ENCODE data around the gene F7. TPM values are rescaled to one million over a fixed set of nuclear protein-coding genes. Genes with fewer than 3 reads are reported as not detected.

Gene F7
- total RNA-seq, 3 donors from 2014 or later = 0.15 to 0.48 (median 0.33) TPM

DNA sequence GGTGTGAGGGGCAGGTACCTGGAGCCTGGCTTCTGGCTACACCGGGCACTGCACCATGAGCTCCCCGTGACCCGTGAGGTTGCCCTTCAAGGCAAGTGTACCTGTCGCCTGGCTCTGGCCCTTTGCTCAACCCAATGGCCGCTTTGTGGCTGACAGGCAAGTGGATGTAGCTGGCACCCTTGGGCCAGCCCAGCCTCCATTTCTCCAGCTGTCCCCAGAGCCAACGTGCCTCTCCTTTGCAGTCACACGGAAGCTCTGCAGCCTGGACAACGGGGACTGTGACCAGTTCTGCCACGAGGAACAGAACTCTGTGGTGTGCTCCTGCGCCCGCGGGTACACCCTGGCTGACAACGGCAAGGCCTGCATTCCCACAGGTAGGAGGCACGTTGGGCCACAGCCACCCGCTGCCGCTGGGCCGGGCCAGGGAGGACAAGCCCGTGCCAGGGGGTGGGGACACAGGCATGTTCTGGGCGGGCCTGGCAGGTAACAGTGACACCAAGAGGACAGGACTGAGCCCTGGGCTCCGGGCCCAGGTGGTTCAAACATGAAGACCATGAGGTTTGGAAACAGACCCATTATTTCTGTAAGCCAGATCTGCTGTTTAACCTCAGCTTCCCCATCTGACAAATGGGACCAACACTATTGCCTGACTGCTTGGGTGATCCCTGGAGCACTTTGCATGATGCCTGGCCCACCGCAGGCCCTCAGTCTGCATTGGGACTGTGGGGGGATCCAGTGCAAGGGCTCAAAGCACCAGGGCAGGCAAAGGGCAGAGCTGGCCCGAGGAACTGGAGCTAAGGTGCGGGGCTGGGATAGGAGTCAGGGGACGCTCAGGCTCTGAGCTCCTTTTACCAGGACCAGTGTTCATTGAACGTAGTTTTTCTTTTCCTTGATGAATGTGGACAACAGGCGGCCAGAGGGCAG is 35.3 kb downstream of the F7 start:
- Histone ChIP-seq H3K27ac (no peak overlapping the region), H3K27me3 (no peaks in the 10 kb centered on the region), H3K4me1 (no peaks in the 10 kb centered on the region), H3K4me3 (no peak overlapping the region), H3K9me3 (no peaks in the 10 kb centered on the region), H3K36me3 (no peaks in the 10 kb centered on the region)
- TF ChIP-seq POLR2AphosphoS5 (IDR thresholded peaks at IDR 0.05) (no peak), POLR2A (IDR thresholded peaks at IDR 0.05) (no peak)
- TF ChIP-seq, protein P1, sequence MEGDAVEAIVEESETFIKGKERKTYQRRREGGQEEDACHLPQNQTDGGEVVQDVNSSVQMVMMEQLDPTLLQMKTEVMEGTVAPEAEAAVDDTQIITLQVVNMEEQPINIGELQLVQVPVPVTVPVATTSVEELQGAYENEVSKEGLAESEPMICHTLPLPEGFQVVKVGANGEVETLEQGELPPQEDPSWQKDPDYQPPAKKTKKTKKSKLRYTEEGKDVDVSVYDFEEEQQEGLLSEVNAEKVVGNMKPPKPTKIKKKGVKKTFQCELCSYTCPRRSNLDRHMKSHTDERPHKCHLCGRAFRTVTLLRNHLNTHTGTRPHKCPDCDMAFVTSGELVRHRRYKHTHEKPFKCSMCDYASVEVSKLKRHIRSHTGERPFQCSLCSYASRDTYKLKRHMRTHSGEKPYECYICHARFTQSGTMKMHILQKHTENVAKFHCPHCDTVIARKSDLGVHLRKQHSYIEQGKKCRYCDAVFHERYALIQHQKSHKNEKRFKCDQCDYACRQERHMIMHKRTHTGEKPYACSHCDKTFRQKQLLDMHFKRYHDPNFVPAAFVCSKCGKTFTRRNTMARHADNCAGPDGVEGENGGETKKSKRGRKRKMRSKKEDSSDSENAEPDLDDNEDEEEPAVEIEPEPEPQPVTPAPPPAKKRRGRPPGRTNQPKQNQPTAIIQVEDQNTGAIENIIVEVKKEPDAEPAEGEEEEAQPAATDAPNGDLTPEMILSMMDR (IDR thresholded peaks at IDR 0.05) = no peak
- DNase-seq (ENCODE audit: low spot score in 2 of 2) = peak; percentile 31 to 45
- intact Hi-C loops (cut with DNase I; ENCODE audit: low total_unique reads) = no loop called here

DNA sequence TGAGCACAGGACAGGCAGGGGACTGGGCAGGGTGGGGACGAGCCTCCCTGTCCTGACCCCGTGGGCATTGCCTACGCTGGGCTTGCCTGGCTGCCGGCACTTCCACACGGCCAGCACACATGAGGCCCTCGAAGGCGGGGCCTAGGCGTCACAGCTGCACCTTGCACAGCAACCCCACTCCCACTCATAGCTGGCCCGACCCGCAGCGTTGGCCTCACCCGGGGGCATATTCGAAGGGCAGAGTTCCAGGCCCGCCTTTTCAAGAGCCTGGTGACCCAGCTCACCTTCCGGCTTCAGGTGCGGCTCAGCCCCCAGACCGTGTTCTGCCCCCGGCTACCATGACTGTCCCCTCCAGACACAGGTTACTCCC is 36.0 kb downstream of the F7 start:
- DNase-seq (ENCODE audit: low spot score in 2 of 2) = peak in 1 of 2 donors; percentile 35
- no peaks in the 10 kb centered on the region for H3K36me3 ChIP-seq
- H3K27me3 ChIP-seq = no peaks in the 10 kb centered on the region
- intact Hi-C loops (cut with DNase I; ENCODE audit: low total_unique reads) = no loop called here
- H3K27ac ChIP-seq = no peak overlapping the region
- no peaks in the 10 kb centered on the region for H3K9me3 ChIP-seq
- TF ChIP-seq POLR2AphosphoS5 (IDR thresholded peaks at IDR 0.05) = no peak
- no peaks in the 10 kb centered on the region for H3K4me1 ChIP-seq
- H3K4me3 ChIP-seq = no peak overlapping the region

DNA sequence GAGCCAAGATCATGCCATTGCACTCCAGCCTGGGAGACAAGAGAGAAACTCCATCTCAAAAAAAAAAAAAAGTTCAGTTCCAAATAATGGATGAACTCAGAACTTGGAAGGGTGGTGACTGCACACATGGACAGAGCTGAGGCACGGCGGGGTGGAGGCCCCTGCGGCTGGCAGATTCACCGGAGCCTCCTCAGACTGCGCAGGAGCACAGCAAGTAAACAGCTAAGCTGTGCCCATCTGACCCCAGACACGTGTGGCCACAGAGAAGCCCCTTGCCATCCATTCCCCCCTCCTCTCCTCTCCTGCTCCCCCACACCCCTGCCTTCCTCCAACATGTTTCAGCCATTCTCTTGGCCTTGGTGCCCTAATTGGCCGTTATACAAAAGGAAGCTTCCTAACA is 37.3 kb downstream of the F7 start:
- Histone ChIP-seq H3K4me1 (no peaks in the 10 kb centered on the region), H3K36me3 (no peaks in the 10 kb centered on the region), H3K4me3 (no peak overlapping the region), H3K27me3 (no peaks in the 10 kb centered on the region), H3K9me3 (no peaks in the 10 kb centered on the region), H3K27ac (no peak overlapping the region)
- intact Hi-C loops (cut with DNase I; ENCODE audit: low total_unique reads) = no loop called here
- TF ChIP-seq, protein P1 (IDR thresholded peaks at IDR 0.05) = no peak
- no peak for TF ChIP-seq POLR2AphosphoS5 (IDR thresholded peaks at IDR 0.05)
- TF ChIP-seq POLR2A (IDR thresholded peaks at IDR 0.05) = no peak
- peak in 1 of 2 donors; percentile 36 for DNase-seq (ENCODE audit: low spot score in 2 of 2)

DNA sequence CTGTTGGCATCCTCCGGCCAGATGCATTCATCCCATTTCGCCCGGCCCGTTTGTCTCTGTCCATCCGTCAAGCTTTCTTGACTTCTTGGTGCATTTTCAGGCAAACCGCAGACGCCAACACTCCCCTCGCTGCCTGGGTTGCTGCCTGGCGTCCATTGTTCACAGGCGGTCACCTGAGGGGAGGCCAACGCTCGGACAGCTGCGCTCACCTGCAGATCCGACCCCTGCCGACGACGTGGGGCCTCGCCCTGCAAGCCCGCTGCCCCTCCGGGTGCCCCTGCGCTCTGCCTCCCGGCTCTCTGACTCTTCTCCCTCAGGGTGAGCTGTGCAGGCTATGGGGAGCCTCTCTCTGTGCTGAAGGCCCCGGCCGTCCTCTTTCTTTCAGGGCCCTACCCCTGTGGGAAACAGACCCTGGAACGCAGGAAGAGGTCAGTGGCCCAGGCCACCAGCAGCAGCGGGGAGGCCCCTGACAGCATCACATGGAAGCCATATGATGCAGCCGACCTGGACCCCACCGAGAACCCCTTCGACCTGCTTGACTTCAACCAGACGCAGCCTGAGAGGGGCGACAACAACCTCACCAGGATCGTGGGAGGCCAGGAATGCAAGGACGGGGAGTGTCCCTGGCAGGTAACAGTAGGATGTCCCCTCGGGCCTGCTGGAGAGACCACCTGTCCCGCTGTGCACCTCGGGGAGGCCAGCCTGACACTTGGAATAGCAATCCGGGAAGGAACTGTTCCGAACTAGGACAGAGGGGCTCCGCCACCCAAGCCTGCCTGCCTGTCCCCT is 38.1 kb downstream of the F7 start:
- intact Hi-C loops (cut with DNase I; ENCODE audit: low total_unique reads) = no loop called here
- H3K27me3 ChIP-seq = no peaks in the 10 kb centered on the region
- H3K27ac ChIP-seq = no peak overlapping the region
- no peaks in the 10 kb centered on the region for H3K9me3 ChIP-seq
- no peak overlapping the region for H3K4me3 ChIP-seq
- peak in 1 of 2 donors; percentile 47 for DNase-seq (ENCODE audit: low spot score in 2 of 2)
- H3K4me1 ChIP-seq = no peaks in the 10 kb centered on the region
- H3K36me3 ChIP-seq = no peaks in the 10 kb centered on the region
- no peak for TF ChIP-seq POLR2A (IDR thresholded peaks at IDR 0.05)
- no peak for TF ChIP-seq POLR2AphosphoS5 (IDR thresholded peaks at IDR 0.05)
- TF ChIP-seq, protein P1 (IDR thresholded peaks at IDR 0.05) = no peak

DNA sequence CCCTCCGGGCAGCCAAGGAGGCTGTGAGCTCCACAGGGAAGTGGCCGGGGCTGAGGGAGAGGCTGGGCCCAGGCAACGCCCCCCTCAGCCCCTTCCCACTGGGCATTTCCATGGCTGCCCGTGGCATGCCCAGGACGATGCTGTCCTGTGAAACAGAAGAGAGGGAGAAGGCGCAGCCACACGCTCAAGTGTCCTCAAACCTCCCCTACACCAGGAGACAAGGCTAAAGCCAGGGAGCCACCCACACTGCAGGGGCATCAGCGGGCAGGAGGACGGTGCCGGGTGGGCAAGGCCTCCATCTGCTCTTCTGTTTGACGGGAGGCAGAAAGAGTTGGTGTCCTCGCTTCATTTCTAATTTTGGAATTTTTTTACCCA is 38.7 kb downstream of the F7 start:
- no peaks in the 10 kb centered on the region for H3K9me3 ChIP-seq
- no peaks in the 10 kb centered on the region for H3K36me3 ChIP-seq
- H3K4me3 ChIP-seq = no peak overlapping the region
- H3K4me1 ChIP-seq = no peaks in the 10 kb centered on the region
- intact Hi-C loops (cut with DNase I; ENCODE audit: low total_unique reads) = no loop called here
- TF ChIP-seq, protein P1 (IDR thresholded peaks at IDR 0.05) = no peak
- TF ChIP-seq POLR2AphosphoS5 (IDR thresholded peaks at IDR 0.05) (no peak), POLR2A (IDR thresholded peaks at IDR 0.05) (no peak)
- no peak for DNase-seq (ENCODE audit: low spot score in 2 of 2)
- H3K27ac ChIP-seq = no peak overlapping the region
- H3K27me3 ChIP-seq = no peaks in the 10 kb centered on the region
